Suprapubic skin (tissue), 3 donors: ENCODE measurements around the gene HYI.

Experiments
- CTCF ChIP-seq, 2 donors: fragments of 200-600 bp in 1 of 2; fragments of 450-650 bp in 1 of 2; sonication (generic) in 1 of 2; IDR thresholded peaks; one replicate each; pipeline ENCODE4 v1.5.1; 2016 to 2019; ENCODE audit warnings: antibody characterized with exemption in 2 of 2, mild to moderate bottlenecking in 1 of 2, moderate library complexity in 1 of 2
- EP300 ChIP-seq: sonication (generic); formaldehyde crosslinking; IDR thresholded peaks from one replicate; pipeline ENCODE4 v1.6.1; 2017; ENCODE audit warnings: antibody characterized with exemption

- TF ChIP-seq CTCF (IDR thresholded peaks at IDR 0.05) (no peak), EP300 (no peak)
Observed at GRCh38 chr1:43404353-43404752, 49.4 kb downstream of the HYI start.
